ENCODE measurements around the gene P4HA2. TPM values are rescaled to one million over a fixed set of nuclear protein-coding genes. Genes with fewer than 3 reads are reported as not detected.
"Not testable (repeated sequence)": the region's sequence is repeated elsewhere in the genome, so short reads cannot be mapped to it uniquely, and the experiment has no call there.

P4HA2 gene
- total and polyA plus RNA-seq, 10 donors: 2.7 to 38.1 (median 12.9) TPM

- no peak for DNase-seq
- intact Hi-C loops (cut with DNase I; ENCODE audit: low total_unique reads): no loop called here
- H3K27ac ChIP-seq: no peak overlapping the region
- TF ChIP-seq POLR2AphosphoS5 (IDR thresholded peaks at IDR 0.05) (no peak), CTCF (IDR thresholded peaks at IDR 0.05 in 8 of 11, conservative IDR thresholded peaks at IDR 0.05 in 3 of 11) (no peak), POLR2A (IDR thresholded peaks at IDR 0.05) (no peak)
- peaks cover 0 to 43% (median 36%) of the 10 kb centered on the region in 8 donors for H3K9me3 ChIP-seq
- no peaks in the 10 kb centered on the region for H3K27me3 ChIP-seq (replicated peaks in 1 of 7)
- 92 to 94% (median 92%) methylated on average over 2 of the region's 2 CpGs for WGBS, 5 donors
- no peak overlapping the region for H3K4me3 ChIP-seq
- no peaks in the 10 kb centered on the region for H3K4me1 ChIP-seq
- no peaks in the 10 kb centered on the region for H3K36me3 ChIP-seq
Measured at GRCh38 chr5:132150565-132150964, 77.1 kb downstream of the P4HA2 start.

- Histone ChIP-seq H3K4me3 (no peak overlapping the region), H3K27ac (no peak overlapping the region), H3K9me3 (peaks cover 16 to 43% (median 35%) of the 10 kb centered on the region in 8 donors), H3K4me1 (no peaks in the 10 kb centered on the region), H3K36me3 (no peaks in the 10 kb centered on the region), H3K27me3 (replicated peaks in 1 of 7) (no peaks in the 10 kb centered on the region)
- no peak for TF ChIP-seq POLR2A (IDR thresholded peaks at IDR 0.05)
- TF ChIP-seq CTCF (IDR thresholded peaks at IDR 0.05 in 8 of 11, conservative IDR thresholded peaks at IDR 0.05 in 3 of 11): no peak
- WGBS, 5 donors: 69 to 85% (median 77%) methylated on average over 3 of the region's 3 CpGs
- intact Hi-C loops (cut with DNase I; ENCODE audit: low total_unique reads): no loop called here
- DNase-seq: no peak
Measured at GRCh38 chr5:132147663-132148062, 80.0 kb downstream of the P4HA2 start.

- H3K36me3 ChIP-seq; H3K4me1 ChIP-seq; intact Hi-C loops (cut with DNase I; ENCODE audit: low total_unique reads); DNase-seq; H3K27ac ChIP-seq; H3K27me3 ChIP-seq (replicated peaks in 1 of 7); H3K4me3 ChIP-seq: not testable (repeated sequence)
- WGBS, 5 donors: 88 to 100% (median 97%) methylated on average over 3 of the region's 3 CpGs
- H3K9me3 ChIP-seq: peaks cover 21 to 47% (median 35%) of the 10 kb centered on the region in 8 donors
Measured at GRCh38 chr5:132145326-132145725, 82.3 kb downstream of the P4HA2 start.

- Histone ChIP-seq H3K27ac (no peak overlapping the region), H3K36me3 (no peaks in the 10 kb centered on the region), H3K4me3 (no peak overlapping the region), H3K27me3 (replicated peaks in 1 of 7) (no peaks in the 10 kb centered on the region), H3K4me1 (no peaks in the 10 kb centered on the region), H3K9me3 (peaks cover 21 to 51% (median 40%) of the 10 kb centered on the region in 8 donors)
- no peak for TF ChIP-seq CTCF (IDR thresholded peaks at IDR 0.05 in 8 of 11, conservative IDR thresholded peaks at IDR 0.05 in 3 of 11)
- no peak for TF ChIP-seq POLR2AphosphoS5 (IDR thresholded peaks at IDR 0.05)
- no peak for TF ChIP-seq POLR2A (IDR thresholded peaks at IDR 0.05)
- DNase-seq: no peak
- intact Hi-C loops (cut with DNase I; ENCODE audit: low total_unique reads): no loop called here
- 88 to 100% (median 96%) methylated on average over 1 of the region's 1 CpG for WGBS, 5 donors
Measured at GRCh38 chr5:132143148-132143547, 84.5 kb downstream of the P4HA2 start.

- Histone ChIP-seq H3K9me3 (peaks cover 21 to 51% (median 40%) of the 10 kb centered on the region in 8 donors), H3K4me1 (no peaks in the 10 kb centered on the region), H3K27me3 (replicated peaks in 1 of 7) (no peaks in the 10 kb centered on the region), H3K4me3 (no peak overlapping the region), H3K27ac (no peak overlapping the region), H3K36me3 (no peaks in the 10 kb centered on the region)
- TF ChIP-seq POLR2AphosphoS5 (IDR thresholded peaks at IDR 0.05) (no peak), CTCF (IDR thresholded peaks at IDR 0.05 in 8 of 11, conservative IDR thresholded peaks at IDR 0.05 in 3 of 11) (no peak), POLR2A (IDR thresholded peaks at IDR 0.05) (no peak)
- intact Hi-C loops (cut with DNase I; ENCODE audit: low total_unique reads): no loop called here
- no peak for DNase-seq
Measured at GRCh38 chr5:132142459-132142858, 85.2 kb downstream of the P4HA2 start.
